T1000 (cell line): ENCODE results near the gene PRKAR1B.
"Not testable (repeated sequence)": the region's sequence is repeated elsewhere in the genome, so short reads cannot be mapped to it uniquely, and the experiment has no call there.

Experiments used
- DNase-seq: peaks from one replicate; lab custom pipeline; 2025; ENCODE audit warnings: mixed read lengths; lab: John Stamatoyannopoulos, UW

Gene PRKAR1B

GRCh38 chr7:756928-757560 lies 30.0 kb upstream of the PRKAR1B start:
- DNase-seq: no peak

GRCh38 chr7:756231-756927 lies 29.3 kb upstream of the PRKAR1B start:
- DNase-seq: no peak

GRCh38 chr7:755413-755805 lies 28.3 kb upstream of the PRKAR1B start:
- no peak for DNase-seq

GRCh38 chr7:754531-755412 lies 27.7 kb upstream of the PRKAR1B start:
- no peak for DNase-seq

DNA sequence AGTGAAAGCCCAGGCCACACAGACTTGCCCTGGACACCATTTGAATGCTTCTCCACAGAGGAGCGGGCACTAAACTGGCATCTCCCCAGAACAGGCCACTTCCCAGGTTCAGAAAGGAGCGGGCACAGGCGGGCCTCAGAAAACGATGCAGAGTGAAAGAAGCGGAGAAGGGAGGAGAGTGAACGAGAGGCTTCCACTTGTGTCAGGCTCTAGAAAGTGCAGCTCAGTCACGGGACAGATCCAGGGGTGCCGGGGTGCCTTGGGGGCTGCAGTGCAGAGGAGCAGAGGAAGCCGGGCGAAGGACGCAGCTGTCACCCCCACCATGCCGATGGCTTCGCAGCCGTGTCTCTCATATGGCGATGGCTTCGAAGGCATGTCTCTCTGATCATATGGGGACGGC lies 26.1 kb upstream of the PRKAR1B start:
- no peak for DNase-seq

DNA sequence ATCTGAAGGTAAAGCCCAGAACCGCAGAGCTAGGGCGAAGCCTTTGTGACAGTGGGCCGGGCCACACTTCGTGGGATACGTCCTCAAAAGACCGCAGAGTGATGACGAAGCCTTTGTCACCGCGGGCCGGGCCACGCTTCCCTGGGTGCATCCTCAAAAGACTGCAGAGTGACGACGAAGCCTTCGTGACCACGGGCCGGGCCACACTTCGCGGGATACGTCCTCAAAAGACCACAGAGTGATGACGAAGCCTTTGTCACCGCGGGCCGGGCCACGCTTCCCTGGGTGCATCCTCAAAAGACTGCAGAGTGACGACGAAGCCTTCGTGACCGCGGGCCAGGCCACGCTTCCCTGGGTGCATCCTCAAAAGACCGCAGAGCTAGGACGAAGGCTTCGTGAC lies 25.2 kb upstream of the PRKAR1B start:
- DNase-seq: not testable (repeated sequence)

DNA sequence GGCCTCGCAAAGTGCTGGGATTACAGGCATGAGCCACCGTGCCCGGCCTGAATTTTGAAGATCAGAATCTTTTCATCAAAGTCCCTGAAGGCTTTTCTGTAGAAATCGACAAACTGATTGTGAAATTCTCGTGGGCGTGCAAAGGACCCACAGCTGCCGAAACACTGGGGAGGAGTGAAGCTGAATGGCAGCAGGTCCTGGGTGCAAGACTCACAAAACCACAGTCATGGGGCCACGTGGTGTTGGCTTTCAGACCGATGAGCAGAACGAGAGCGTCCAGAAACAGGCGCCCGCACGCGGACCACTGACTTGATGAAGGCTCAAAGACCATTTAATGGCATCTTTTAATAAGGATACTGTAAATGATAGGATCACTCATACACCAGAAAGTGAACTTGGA lies 24.7 kb upstream of the PRKAR1B start:
- DNase-seq: no peak

DNA sequence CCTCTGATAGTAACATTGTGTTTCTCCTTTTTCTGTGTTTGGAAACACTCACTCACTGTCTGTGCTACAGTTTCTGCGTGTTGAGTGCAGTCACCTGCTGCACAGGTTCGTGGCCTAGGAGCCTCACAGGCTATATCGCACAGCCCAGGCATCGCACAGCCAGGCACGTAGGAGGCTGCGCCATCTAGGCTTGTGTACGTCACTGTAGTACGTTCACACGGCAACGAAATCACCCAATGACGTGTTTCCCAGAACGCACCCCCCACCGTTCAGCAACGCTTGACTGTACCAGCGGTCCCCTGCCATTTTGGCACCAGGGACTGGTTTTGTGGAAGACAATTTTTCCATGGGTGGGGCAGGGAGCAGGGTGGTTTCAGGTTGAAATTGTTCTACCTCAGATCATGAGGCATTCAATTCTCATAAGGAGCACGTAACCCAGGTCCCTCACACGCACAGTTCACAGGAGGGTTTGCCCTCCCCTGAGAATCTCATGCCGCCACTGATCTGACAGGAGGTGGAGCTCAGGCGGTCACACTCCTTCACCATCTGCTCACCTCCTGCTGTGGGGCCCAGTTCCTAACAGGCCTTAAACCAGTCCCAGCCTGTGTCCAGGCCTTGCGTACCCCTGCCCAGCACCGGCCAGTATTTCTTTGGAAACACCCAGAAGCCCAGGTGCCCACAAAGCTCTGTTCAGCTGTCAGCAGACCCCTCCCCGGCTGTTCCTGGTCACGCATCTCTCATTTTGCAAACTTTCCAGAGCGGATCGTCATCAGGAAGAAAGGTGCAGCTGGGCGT lies 23.2 kb upstream of the PRKAR1B start:
- no peak for DNase-seq

- no peak for DNase-seq
Observed at GRCh38 chr7:749140-749551, 22.1 kb upstream of the PRKAR1B start.

GRCh38 chr7:748446-748845 lies 21.4 kb upstream of the PRKAR1B start:
- no peak for DNase-seq

DNA sequence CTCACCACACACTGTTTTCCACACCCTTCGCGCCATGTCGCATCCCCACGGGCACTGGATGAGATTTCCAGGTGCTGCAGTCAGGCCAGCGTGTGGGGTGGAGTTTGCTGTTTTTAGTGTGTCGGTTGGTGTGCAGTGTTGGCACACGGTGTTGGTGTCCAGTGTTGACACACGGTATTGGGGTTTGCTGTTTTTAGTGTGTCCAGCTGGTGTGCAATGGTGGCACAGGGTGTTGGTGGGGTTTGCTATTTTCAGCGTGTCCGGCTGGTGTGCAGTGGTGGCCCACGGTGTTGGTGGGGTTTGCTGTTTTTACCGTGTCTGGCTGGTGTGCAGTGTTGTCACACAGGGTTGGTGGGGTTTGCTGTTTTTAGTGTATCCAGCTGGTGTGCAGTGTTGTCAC lies 20.1 kb upstream of the PRKAR1B start:
- no peak for DNase-seq

DNA sequence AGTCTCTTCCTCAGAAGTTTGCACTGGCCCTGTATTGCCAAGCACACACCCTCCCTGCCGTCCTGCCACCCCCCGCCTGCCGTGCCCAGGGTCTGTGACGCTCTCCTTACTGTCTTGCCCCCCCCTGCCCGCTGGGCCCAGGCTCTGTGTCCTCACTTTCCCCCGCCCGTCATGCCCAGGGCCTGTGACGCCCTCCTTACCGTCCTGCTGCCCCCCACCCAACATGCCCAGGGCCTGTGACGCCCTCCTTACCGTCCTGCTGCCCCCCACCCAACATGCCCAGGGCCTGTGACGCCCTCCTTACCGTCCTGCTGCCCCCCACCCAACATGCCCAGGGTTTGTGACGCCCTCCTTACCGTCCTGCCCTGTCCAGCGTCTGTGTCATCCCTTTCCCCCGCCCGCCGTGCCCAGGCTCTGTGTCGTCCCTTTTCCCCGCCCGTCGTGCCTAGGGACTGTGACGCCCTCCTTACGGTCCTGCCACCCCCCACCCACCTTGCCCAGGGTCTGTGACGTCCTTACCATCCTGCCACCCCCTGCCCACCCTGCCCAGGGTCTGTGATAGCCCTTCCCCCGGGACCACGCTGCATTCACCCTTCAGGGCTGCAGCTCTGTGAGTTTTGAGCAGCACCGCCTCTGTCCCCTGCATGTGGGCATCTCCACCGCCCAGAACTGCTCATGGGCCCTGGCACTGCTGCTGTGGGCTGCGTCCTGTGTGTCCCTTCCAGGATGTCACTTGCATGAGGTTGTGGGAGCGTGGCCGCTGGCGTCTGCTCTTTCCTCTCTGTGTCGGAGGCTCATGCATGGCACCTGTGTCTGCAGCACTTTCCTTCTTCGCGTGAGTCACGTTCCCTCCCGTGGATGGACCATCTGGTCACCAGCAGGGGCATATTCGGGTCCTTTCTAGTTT lies 19.3 kb upstream of the PRKAR1B start:
- no peak for DNase-seq

- no peak for DNase-seq
Observed at GRCh38 chr7:745431-746154, 18.5 kb upstream of the PRKAR1B start.

DNA sequence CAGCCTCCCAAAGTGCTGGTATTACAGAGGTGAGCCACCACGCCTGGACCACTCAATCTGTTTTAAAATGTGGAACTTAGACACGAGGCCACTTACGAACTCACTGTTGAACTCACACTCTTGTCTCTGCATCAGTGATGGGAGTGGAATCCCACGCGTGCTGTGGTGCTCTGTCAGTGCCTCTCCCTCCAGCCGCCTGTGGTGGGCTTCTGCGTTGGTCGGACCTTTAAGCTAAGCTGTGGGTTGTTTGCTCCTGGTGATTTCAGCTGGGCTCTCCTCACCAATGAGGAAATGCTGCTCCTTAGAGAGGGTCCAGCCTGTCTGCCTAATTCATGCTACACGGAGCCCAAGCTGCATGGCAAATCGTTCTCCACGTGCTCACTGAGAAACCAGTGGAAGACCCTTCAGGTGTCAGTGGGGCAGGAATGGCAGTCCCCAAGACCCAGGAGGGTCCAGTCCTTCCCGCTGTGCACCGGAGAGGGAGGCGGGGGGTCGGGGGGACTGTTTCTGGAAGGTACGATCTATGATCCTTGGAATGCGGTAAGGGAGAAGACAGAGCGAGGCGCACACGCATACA lies 17.9 kb upstream of the PRKAR1B start:
- DNase-seq: no peak

- not testable (repeated sequence) for DNase-seq
Observed at GRCh38 chr7:744128-744520, 17.0 kb upstream of the PRKAR1B start.

DNA sequence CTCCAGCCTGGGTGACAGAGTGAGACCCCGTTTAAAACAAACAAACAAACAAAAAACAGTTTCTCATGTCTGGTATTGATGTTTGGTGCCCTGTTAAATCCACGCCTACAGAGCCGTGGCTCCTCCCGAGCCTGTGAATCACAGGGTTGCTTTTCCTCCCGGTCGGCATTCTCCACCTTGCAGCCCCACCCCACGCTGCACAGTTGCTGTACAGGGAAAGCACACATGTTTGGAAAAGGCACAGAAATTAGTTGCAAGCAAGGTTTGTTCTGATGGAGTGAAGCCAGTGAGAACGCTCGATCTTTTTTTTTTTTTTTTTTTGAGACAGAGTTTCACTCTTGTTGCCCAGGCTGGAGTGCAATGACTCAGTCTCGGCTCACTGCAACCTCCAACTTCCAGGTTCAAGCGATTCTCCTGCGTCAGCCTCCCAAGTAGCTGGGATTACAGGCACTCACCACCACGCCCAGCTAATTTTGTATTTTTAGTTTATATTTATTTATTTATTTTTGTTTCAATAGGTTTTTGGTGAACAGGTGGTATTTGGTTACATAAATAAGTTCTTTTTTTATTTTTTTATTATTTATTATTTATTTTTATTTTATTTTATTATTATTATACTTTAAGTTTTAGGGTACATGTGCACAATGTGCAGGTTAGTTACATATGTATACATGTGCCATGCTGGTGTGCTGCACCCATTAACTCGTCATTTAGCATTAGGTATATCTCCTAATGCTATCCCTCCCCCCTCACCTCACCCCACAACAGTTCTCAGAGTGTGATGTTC lies 16.5 kb upstream of the PRKAR1B start:
- DNase-seq: not testable (repeated sequence)

- no peak for DNase-seq
Observed at GRCh38 chr7:742791-743190, 15.7 kb upstream of the PRKAR1B start.

GRCh38 chr7:741850-742249 lies 14.8 kb upstream of the PRKAR1B start:
- no peak for DNase-seq

GRCh38 chr7:741191-741671 lies 14.2 kb upstream of the PRKAR1B start:
- no peak for DNase-seq
